Vagina (tissue), 2 donors: ENCODE results near the gene BNC1. TPM values are rescaled to one million over a fixed set of nuclear protein-coding genes. Genes with fewer than 3 reads are reported as not detected.

Experiments
- DNase-seq, 2 donors: peaks; one replicate each; pipeline ENCODE4 v3.0.0-alpha.2; 2017; ENCODE audit errors: extremely low spot score in 2 of 2
- H3K27ac ChIP-seq: fragments of 200-600 bp; sonication (generic); one replicate; pipeline ENCODE4 v1.5.1; 2019
- H3K27me3 ChIP-seq: fragments of 200-600 bp; sonication (generic); one replicate; pipeline ENCODE4 v1.5.1; 2019
- H3K36me3 ChIP-seq, 2 donors: fragments of 200-600 bp; sonication (generic); one replicate each; pipeline ENCODE4 v1.5.1; 2017 to 2019
- H3K4me1 ChIP-seq: fragments of 200-600 bp; sonication (generic); one replicate; pipeline ENCODE4 v1.5.1; 2019
- H3K4me3 ChIP-seq, 2 donors: fragments of 200-600 bp; sonication (generic); 1 replicate in 1 of 2; 2 replicates in 1 of 2; pipeline ENCODE4 v1.5.1; 2016 to 2019
- H3K9me3 ChIP-seq: fragments of 200-600 bp; sonication (generic); one replicate; pipeline ENCODE4 v1.5.1; 2019
- POLR2A ChIP-seq, 2 donors: fragments of 450-650 bp; IDR thresholded peaks; one replicate each; pipeline ENCODE4 v1.6.1; 2017; ENCODE audit warnings: antibody characterized with exemption in 2 of 2, mild to moderate bottlenecking in 2 of 2, moderate library complexity in 2 of 2
- POLR2AphosphoS5 ChIP-seq, 2 donors: sonication (generic); formaldehyde crosslinking; IDR thresholded peaks; one replicate each; pipeline ENCODE4 v1.9.0; 2017; ENCODE audit warnings: antibody characterized with exemption in 2 of 2, mild to moderate bottlenecking in 2 of 2, low read depth in 1 of 2; ENCODE audit not compliant: insufficient read depth in 1 of 2
- intact Hi-C: fragments of 100-400 bp; cut with DNase I; formaldehyde crosslinking; loops from one replicate; pipeline ENCODE4 v1.15.1; 2023
- total RNA-seq: library from RNA; depleted of rRNA; stranded (reverse); fragments of >200 nt; gene quantifications from one replicate; pipeline ENCODE4 v1.2.3, GENCODE V29; 2016
- TF ChIP-seq, protein P1 (sequence below), 3 experiments: fragments of 450-650 bp in 2 of 3; fragments of 200-600 bp in 1 of 3; sonication (generic) in 1 of 3; IDR thresholded peaks; one replicate each; pipeline ENCODE4 v1.5.1; 2017 to 2019; ENCODE audit warnings: antibody characterized with exemption in 3 of 3, mild to moderate bottlenecking in 2 of 3, moderate library complexity in 2 of 3

The BNC1 gene
- total RNA-seq, 1 donor from 2014 or later: 18.2 TPM

DNA sequence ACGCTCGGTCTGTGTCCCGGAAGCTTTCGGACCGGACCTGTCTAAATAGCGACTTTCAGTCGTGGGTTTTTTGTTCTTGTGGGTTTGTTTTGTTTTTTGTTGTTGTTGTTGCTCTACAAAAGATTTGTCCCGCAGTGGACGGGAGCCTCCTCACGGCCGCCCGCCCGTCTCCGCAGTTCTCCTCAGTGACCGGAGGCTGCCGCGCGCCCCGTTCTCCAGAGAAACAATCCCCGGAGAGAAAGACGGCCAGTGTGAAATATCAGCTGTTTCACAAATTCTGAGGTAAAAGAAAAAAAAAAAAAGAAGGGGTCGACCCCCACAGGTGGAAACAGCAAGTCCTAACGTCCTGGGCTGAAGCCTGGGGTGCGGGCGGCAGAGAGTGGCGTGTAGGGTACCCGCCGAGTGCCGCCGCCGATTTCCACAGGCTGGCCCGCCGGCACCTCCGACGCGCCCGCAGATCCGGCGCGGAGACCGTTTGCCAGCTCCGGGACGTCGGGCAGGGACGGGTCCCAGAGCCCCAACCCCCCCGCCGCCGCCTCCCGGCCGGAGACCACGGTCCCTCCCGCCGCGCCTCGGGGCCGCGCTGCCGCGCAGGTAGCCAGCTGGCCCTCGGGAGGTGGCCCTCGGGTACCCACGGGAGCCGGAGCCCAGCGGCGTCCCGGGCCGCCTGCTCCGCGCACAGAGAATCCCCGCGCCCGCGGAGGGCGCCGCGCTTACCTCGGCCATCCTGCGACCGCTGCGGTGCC is 478 bp downstream of the BNC1 start:
- H3K27ac ChIP-seq: peak overlapping the region; percentile 60

GRCh38 chr15:83283138-83283812 is 1.2 kb downstream of the BNC1 start:
- peak overlapping the region; percentile 60 for H3K27ac ChIP-seq
- intact Hi-C loops: no loop called here
- no peaks in the 10 kb centered on the region for H3K9me3 ChIP-seq
- DNase-seq: no peak
- H3K4me3 ChIP-seq: peak overlapping the region; percentile 43 to 48
- H3K4me1 ChIP-seq: no peaks in the 10 kb centered on the region
- no peaks in the 10 kb centered on the region for H3K36me3 ChIP-seq
- TF ChIP-seq POLR2A (IDR thresholded peaks at IDR 0.05) (no peak), POLR2AphosphoS5 (IDR thresholded peaks at IDR 0.05; ENCODE audit: insufficient read depth in 1 of 2, low read depth in 1 of 2) (no peak)
- TF ChIP-seq, protein P1, sequence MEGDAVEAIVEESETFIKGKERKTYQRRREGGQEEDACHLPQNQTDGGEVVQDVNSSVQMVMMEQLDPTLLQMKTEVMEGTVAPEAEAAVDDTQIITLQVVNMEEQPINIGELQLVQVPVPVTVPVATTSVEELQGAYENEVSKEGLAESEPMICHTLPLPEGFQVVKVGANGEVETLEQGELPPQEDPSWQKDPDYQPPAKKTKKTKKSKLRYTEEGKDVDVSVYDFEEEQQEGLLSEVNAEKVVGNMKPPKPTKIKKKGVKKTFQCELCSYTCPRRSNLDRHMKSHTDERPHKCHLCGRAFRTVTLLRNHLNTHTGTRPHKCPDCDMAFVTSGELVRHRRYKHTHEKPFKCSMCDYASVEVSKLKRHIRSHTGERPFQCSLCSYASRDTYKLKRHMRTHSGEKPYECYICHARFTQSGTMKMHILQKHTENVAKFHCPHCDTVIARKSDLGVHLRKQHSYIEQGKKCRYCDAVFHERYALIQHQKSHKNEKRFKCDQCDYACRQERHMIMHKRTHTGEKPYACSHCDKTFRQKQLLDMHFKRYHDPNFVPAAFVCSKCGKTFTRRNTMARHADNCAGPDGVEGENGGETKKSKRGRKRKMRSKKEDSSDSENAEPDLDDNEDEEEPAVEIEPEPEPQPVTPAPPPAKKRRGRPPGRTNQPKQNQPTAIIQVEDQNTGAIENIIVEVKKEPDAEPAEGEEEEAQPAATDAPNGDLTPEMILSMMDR (IDR thresholded peaks at IDR 0.05): no peak
- peaks cover 10% of the 10 kb centered on the region for H3K27me3 ChIP-seq

More for the DNA sequence above, 478 bp downstream of the BNC1 start:
- Histone ChIP-seq H3K4me1 (no peaks in the 10 kb centered on the region), H3K27me3 (peaks cover 10% of the 10 kb centered on the region), H3K9me3 (no peaks in the 10 kb centered on the region), H3K4me3 (peak overlapping the region; percentile 43 to 48), H3K36me3 (no peaks in the 10 kb centered on the region)
- DNase-seq: no peak
- TF ChIP-seq, protein P1 (IDR thresholded peaks at IDR 0.05): no peak
- TF ChIP-seq POLR2A (IDR thresholded peaks at IDR 0.05): no peak
- TF ChIP-seq POLR2AphosphoS5 (IDR thresholded peaks at IDR 0.05; ENCODE audit: insufficient read depth in 1 of 2, low read depth in 1 of 2): no peak
- intact Hi-C loops: no loop called here

DNA sequence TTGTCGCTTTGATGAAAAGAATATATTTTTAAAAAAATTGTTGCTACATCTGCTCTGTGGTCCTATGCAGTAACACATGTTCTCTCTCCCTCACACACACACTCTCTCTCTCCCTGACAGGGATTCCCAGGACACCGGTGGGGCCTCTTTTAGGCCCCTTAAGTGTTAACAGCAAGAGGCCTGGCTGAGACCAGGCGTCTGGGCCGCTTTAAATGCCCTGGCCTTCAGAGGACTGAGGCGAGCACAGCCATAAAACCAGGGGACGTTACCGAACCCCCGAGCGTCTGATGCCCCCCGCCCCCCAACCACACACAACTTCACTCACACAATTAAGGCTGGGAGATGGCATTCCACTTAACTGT is 1.7 kb downstream of the BNC1 start:
- H3K27me3 ChIP-seq: peaks cover 10% of the 10 kb centered on the region
- intact Hi-C loops: no loop called here
- no peaks in the 10 kb centered on the region for H3K9me3 ChIP-seq
- H3K4me3 ChIP-seq: peak overlapping the region; percentile 43 to 48
- DNase-seq: no peak
- peak overlapping the region; percentile 60 for H3K27ac ChIP-seq
- H3K36me3 ChIP-seq: no peaks in the 10 kb centered on the region
- no peaks in the 10 kb centered on the region for H3K4me1 ChIP-seq
- TF ChIP-seq POLR2AphosphoS5 (IDR thresholded peaks at IDR 0.05; ENCODE audit: insufficient read depth in 1 of 2, low read depth in 1 of 2): no peak
- TF ChIP-seq, protein P1 (IDR thresholded peaks at IDR 0.05): no peak
- TF ChIP-seq POLR2A (IDR thresholded peaks at IDR 0.05): no peak

DNA sequence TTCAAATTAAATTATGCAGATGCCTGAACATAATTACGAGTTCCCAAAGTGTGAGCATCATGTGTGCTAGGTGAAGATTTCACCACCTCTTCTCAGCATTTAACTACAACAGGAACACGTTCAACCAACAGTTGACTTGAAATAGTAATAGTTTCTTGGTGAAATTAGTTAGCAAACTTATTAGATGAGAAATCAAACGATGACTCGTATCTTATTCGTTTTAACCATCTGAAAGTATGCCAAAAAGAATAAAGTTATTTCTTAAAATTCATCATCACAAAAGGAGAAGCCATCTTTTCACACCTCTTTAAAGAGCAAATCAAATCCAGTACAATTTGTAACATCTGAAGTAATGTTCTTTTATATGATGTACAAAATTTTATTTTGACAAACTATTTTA is 2.3 kb downstream of the BNC1 start:
- TF ChIP-seq POLR2A (IDR thresholded peaks at IDR 0.05): no peak
- no peak for TF ChIP-seq POLR2AphosphoS5 (IDR thresholded peaks at IDR 0.05; ENCODE audit: insufficient read depth in 1 of 2, low read depth in 1 of 2)
- TF ChIP-seq, protein P1 (IDR thresholded peaks at IDR 0.05): no peak
- Histone ChIP-seq H3K27me3 (peaks cover 10% of the 10 kb centered on the region), H3K36me3 (no peaks in the 10 kb centered on the region), H3K27ac (no peak overlapping the region), H3K4me1 (no peaks in the 10 kb centered on the region), H3K9me3 (no peaks in the 10 kb centered on the region), H3K4me3 (no peak overlapping the region)
- no peak for DNase-seq
- intact Hi-C loops: no loop called here

- TF ChIP-seq POLR2AphosphoS5 (IDR thresholded peaks at IDR 0.05; ENCODE audit: insufficient read depth in 1 of 2, low read depth in 1 of 2): no peak
- TF ChIP-seq, protein P1 (IDR thresholded peaks at IDR 0.05): no peak
- no peak for TF ChIP-seq POLR2A (IDR thresholded peaks at IDR 0.05)
- no peaks in the 10 kb centered on the region for H3K9me3 ChIP-seq
- no peak overlapping the region for H3K27ac ChIP-seq
- no peaks in the 10 kb centered on the region for H3K4me1 ChIP-seq
- H3K36me3 ChIP-seq: no peaks in the 10 kb centered on the region
- no peak overlapping the region for H3K4me3 ChIP-seq
- H3K27me3 ChIP-seq: peaks cover 5% of the 10 kb centered on the region
- intact Hi-C loops: no loop called here
- no peak for DNase-seq
Observed at GRCh38 chr15:83278191-83278590, 6.3 kb downstream of the BNC1 start.
